Left cardiac atrium (tissue), 4 donors: ENCODE measurements around the gene TMEM131. TPM values are rescaled to one million over a fixed set of nuclear protein-coding genes. Genes with fewer than 3 reads are reported as not detected.
"Not testable (repeated sequence)": the region's sequence is repeated elsewhere in the genome, so short reads cannot be mapped to it uniquely, and the experiment has no call there.

Experiments used
- ATAC-seq, 2 donors: fragments of 200-7000 bp; cut with Tn5 transposase; one replicate each; pipeline ENCODE4 v1.9.1; 2020; ENCODE audit warnings: mild to moderate bottlenecking in 2 of 2, moderate library complexity in 2 of 2
- DNase-seq: peaks from one replicate; pipeline ENCODE4 v3.0.0-alpha.2; 2020
- intact Hi-C, 2 donors: fragments of 100-400 bp; cut with DNase I; formaldehyde crosslinking; loops; one replicate each; pipeline versions ENCODE4 v1.14.1 to v1.15.1; 2022 to 2023
- total RNA-seq, 2 donors: library from RNA; stranded (reverse); fragmentation: NEBNext Ultra II Directional; extraction: Animal tissue kit (Norgen Biotek cat#: 25700); gene quantifications; one replicate each; pipeline ENCODE4 v1.2.1, GENCODE V29; 2021
- donor health status: DM: no; HTN: yes; CAD: no.
- donor health status: DM: no; HTN: yes; CAD: no; lungs with severe emphysema.
- donor health status: DM: yes; HTN: yes; CAD: no.
- donor health status: Dilated cardiomyopathy.

TMEM131 gene
- total RNA-seq, 2 donors from 2014 or later = 26.2 to 26.5 TPM

DNA sequence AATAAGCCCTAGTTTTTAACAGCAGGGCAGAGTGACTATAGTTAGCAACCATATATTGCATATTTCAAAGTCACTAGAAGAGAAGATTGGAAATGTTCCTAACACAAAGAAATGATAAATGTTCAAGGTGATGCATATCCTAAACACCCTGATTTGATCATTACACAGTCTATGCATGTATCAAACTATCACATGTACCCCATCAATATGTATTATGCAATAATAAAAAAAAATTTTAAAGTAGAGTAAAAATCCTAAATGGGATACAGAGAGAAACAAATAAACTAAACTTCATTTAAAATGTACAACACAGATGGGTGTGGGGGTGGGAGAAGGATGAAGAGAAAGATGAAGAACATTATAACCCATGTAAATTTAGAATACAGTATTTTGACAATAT, 93.9 kb downstream of the TMEM131 start:
- ATAC-seq (no peak), DNase-seq (no peak)
- intact Hi-C loops = no loop called here

- ATAC-seq = no peak
- no peak for DNase-seq
- intact Hi-C loops = no loop called here
Measured at GRCh38 chr2:97900806-97901205, 94.9 kb downstream of the TMEM131 start.

GRCh38 chr2:97893042-97893441, 102.7 kb downstream of the TMEM131 start:
- intact Hi-C loops, DNase-seq, ATAC-seq: not testable (repeated sequence)

- ATAC-seq = no peak
- intact Hi-C loops = no loop called here
Measured at GRCh38 chr2:97891611-97892010, 104.1 kb downstream of the TMEM131 start.

DNA sequence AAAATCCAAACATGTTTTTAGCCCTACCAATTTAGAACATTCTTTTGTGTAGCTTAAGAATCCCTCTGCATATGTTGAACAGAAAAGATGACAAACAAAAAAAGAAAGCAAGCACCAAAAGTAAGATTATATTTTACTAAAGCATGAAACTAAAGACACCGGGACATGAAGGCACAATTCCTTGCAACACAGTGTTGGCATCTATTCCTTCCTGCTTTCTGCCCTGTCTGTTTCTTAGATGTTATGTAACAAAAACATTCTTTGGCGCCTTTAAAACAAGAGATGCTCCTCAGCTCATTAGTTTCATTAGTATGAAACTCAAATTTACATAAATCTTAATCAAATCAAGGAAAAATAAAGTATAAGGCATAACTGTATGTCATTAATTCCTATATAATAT, 106.6 kb downstream of the TMEM131 start:
- no peak for DNase-seq
- intact Hi-C loops = no loop called here
- no peak for ATAC-seq

More at GRCh38 chr2:97891611-97892010, 104.1 kb downstream of the TMEM131 start:
- DNase-seq = no peak

GRCh38 chr2:97885841-97886240, 109.9 kb downstream of the TMEM131 start:
- DNase-seq (no peak), ATAC-seq (no peak)
- intact Hi-C loops = no loop called here

DNA sequence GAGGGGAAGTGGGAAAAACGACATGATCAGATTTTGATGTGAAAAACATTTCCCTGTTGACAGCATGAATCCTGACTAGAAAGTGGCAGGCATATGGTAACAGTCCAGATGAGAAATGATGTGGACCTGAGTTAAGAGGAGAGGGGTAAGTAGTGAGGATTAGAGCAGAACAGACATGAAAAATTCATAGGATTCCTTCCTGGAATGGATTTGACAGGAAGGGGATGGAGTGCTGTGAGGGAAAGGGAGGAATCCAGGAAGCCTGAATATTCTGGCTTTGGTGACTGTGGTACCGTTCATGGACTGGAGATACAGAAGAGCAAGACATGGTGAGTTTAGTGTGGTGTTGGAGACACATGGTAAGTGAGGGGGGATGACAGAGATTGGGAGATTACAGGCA, 115.4 kb downstream of the TMEM131 start:
- intact Hi-C loops = no loop called here
- DNase-seq = no peak
- ATAC-seq = no peak

- ATAC-seq (no peak), DNase-seq (no peak)
- intact Hi-C loops = no loop called here
Measured at GRCh38 chr2:97878865-97879264, 116.9 kb downstream of the TMEM131 start.

DNA sequence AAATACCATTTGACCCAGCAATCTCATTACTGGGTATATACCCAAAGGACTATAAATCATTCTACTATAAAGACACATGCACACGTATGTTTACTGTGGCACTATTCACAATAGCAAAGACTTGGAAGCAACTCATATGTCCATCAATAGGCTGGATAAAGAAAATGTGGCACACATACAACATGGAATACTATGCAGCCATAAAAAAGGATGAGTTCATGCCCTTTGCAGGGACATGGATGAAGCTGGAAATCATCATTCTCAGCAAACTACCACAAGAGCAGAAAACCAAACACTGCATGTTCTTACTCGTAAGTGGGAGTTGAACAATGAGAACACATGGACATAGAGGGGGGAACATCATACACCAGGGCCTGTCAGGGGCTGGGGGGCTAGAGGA, 117.4 kb downstream of the TMEM131 start:
- ATAC-seq, intact Hi-C loops, DNase-seq: not testable (repeated sequence)

DNA sequence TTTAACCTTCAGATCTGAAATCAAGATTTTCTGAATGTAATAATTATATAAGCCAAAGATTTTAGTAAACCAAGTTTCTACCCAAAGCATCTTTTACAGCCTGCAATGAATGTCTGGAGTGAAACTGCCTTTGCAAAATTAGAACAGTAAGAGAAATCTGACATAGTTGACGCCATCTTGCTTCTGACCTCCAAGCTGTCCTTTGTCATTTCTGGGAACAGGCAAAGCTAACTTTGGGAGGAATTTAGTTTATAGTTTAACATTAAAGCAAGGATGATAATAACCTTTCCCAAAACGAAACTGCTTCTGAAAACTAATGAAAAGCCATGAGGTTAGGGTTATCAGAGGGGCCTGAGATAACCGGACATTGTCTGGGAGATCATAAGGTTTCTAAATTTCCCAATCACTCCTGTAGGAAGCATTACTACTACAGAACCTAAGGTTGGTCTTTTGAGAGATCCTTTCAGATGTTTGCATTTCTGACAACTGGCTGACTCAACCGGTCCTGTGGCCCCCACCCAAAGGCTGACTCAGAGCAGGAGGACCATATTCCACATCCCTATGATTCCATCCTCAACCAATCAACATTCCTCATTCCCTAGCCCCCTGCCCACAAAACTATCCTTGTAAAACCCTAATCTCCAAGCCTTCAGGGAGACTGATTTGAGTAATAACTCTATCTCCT, 124.5 kb downstream of the TMEM131 start:
- intact Hi-C loops = no loop called here
- peak in 1 of 2 donors; percentile 19 for ATAC-seq
- no peak for DNase-seq

DNA sequence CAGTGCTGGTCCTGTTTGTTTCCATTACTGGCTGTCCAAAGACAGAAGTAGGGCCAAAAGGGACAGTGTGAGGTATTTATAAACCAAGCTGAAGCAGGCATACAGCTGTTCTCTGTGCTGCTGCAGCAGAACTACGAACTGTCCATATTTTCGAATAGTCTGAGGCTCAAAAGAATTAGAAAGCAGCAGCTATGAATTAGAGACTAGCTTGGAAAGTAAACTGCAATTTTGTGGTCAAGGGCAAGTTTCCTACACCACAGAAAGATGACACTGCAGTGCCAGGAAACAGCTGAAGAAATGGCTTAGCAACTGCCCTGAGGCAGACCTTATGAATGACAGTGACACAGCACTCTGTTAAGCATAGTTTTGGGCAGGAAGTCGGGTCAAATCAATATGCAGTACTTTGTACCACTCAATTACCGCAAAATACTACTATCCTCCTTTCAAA, 125.3 kb downstream of the TMEM131 start:
- intact Hi-C loops = no loop called here
- no peak for DNase-seq
- ATAC-seq = peak; percentile 78 to 79

DNA sequence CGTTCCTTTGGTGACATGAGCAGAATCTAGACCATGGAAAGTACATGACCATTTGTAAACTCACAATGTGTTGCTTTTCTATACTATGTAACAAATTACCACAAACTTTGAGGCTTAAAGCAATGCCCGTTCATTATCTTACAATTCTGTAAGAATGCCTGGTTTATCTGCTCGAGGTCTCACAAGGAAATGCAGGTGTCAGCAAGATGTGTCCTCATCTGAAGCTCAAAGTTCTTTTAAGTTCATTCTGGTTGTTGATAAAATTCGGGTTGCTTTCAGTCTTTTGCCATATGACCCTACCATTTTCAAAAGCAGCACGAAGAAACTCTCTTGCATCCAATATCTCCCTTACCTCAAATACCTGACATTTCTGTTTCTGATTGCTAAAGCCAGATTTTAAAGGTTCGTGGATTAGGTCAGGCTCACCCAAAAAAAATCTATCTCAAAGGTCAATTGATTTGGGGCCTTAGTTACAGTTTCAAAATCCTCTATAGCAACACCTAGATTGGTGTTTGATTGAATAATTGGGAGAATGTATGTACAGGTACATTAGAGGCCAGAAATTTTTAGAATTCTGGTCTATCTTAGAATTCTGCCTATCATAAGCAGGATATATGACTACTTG, 125.9 kb downstream of the TMEM131 start:
- intact Hi-C loops = loop anchor here in 1 of 2 donors (10.0 kb wide), 1 partner anchor 115 kb away; no protein-coding TSS in a partner anchor
- ATAC-seq = no peak
- no peak for DNase-seq

DNA sequence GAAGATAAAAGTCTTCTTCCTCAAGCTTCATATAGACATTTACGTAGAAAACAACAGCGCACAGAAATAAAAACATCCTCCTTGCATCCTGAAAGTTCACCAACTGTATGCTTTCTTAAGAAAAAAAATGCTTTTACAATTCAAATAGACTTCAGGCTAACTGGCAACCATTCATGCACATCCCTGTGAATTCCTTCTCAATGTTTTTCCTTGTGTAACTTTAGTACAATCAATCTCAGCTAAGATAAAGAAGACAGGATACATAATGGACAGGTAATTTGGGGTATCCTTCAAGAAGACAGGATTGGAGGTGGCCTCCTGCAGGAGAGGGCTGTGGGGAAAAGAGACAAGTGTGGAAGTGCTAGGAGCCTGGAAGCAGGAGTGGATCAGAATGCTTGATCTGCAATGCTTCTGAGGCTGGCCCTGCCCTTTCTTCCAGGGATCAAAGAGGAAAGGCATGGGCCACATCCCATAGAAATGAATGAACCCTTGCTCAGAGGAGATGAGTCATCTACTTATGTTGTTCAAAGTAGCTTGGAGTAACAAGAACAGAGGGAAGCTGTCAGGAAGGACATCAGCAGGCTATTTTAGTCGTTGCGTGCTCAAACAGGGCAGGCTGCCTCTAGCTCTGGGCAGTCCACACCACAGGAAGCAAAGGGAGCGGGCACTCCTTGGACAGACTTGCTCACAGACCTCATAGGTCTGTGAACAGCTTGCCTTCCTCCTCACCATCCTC, 126.6 kb downstream of the TMEM131 start:
- ATAC-seq = peak; percentile 82 to 96
- peak; percentile 56 for DNase-seq
- intact Hi-C loops = loop anchor here in 1 of 2 donors (10.0 kb wide), 1 partner anchor 116 kb away; no protein-coding TSS in a partner anchor

- DNase-seq (no peak), ATAC-seq (no peak)
- intact Hi-C loops = loop anchor here in 1 of 2 donors (10.0 kb wide), 1 partner anchor 121 kb away; no protein-coding TSS in a partner anchor
Measured at GRCh38 chr2:97863829-97864228, 131.9 kb downstream of the TMEM131 start.

DNA sequence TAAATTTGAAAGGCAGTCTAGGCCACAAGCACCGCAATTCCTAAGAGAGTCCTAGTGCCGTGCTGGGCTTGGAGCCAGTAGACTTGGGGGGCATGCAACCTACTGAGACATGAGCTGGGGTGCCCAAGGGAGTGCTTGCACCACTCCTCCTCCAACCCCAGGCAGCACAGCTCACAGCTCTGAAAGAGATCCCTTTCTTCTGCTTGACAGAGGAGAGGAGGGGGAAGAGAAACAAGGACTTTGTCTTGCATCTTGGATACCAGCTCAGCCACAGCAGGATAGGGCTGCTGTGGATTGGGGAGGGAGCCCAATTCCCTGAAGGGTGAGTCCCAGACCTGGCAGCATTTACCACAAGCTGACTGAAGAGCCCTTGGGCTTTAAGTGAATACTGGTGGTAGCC, 134.6 kb downstream of the TMEM131 start:
- intact Hi-C loops = loop anchor here in 1 of 2 donors (10.0 kb wide), 1 partner anchor 124 kb away; no protein-coding TSS in a partner anchor
- DNase-seq = no peak
- no peak for ATAC-seq

DNA sequence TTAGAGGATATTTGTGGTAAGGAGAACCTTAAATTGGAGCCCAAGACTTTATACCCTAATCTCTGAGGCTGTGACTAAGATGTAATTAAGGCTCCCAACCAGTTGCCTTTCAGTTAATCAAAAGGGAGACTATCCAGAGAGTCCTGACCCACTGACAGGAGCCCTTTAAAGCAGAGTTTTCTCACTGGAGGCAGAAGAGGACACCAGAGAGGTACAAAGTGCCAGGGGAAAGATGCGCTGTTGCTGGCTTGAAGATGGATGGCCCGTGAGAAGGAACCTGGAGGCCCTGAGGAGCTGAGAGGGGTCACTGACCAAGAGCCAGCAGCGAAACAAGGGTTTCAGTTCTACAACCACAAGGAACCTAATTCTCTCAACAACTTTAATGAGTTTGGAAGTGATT, 137.3 kb downstream of the TMEM131 start:
- ATAC-seq (no peak), DNase-seq (no peak)
- intact Hi-C loops = no loop called here

DNA sequence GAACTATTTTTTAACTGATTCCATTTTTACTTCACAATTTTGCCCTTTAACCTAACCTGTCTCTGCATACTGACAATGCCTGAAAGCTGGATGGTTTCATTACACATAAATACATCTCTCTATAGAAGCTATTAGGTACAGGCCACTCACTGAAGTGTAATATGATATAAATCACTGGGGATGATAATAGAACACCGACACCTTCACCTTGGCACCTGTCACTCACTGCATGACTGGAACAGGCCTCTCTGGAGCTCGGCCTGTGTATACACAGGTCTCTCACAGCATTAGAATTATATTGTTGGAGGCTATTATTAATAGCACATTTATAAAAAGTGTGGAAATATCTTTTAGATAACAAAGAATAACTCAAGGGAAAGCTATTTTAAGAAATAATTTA, 138.2 kb downstream of the TMEM131 start:
- DNase-seq (no peak), ATAC-seq (no peak)
- intact Hi-C loops = no loop called here

DNA sequence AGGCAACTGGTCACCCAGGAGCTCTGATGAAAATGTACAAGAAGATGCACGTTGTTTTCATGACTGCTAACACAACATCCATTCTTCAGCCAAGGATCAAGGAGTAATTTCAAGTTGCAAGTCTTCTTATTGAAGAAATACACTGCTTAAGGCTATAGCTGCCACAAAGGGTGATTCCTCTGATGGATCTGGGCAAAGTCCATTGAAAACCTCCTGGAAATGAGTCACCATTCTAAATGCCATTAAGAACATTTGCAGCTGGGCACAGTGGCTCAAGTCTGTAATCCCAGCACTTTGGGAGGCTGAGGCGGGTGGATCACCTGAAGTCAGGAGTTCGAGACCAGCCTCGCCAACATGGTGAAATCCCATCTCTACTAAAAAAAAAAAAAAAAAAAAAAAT, 142.7 kb downstream of the TMEM131 start:
- DNase-seq, ATAC-seq, intact Hi-C loops: not testable (repeated sequence)

DNA sequence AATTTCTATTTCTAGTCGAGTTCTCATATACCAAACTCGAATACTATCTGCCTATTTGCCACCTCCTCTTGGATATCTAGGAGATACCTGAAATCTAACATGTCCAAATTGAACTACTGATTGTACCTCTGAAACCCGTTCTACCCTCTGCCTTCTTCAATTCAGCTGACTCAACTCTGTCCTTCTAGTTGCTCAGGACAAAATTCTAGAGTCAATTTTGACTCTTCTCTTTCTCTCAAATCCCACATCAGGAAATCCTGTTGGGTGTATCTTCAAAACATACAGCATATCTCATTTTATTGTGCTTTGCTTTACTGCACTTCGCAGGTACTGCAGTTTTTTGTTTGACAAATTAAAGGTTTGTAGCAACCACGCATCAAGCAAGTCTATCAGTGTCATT, 144.6 kb downstream of the TMEM131 start:
- ATAC-seq (no peak), DNase-seq (no peak)
- intact Hi-C loops = no loop called here
